A673 (cell line): ENCODE results near the gene FHL5. TPM values are rescaled to one million over a fixed set of nuclear protein-coding genes. Genes with fewer than 3 reads are reported as not detected.

Experiments
- BruUV-seq: library from RNA; stranded (reverse); fragments of 400-500 nt; replicated peaks from 2 replicates; lab custom pipeline; 2021; lab: Mats Ljungman, UMichigan
- CTCF ChIA-PET: fragments of 300-600 bp; sonication (Branson Sonifier 250); formaldehyde crosslinking; loops from one replicate; lab custom pipeline; 2022; ENCODE audit warnings: antibody characterized with exemption; lab: Charles Lee
- POLR2A ChIA-PET: fragments of 300-600 bp; sonication (Branson Sonifier 250); formaldehyde crosslinking; loops from one replicate; lab custom pipeline; 2022; ENCODE audit warnings: antibody characterized with exemption; ENCODE audit not compliant: low non-redundant PET; lab: Charles Lee
- DNase-seq: peaks from one replicate; pipeline ENCODE4 v3.0.0-alpha.2; 2015; ENCODE audit warnings: low spot score
- H3K27ac ChIP-seq: fragments of 200-600 bp; sonication (generic); 2 replicates; pipeline ENCODE4 v1.5.1; 2016; ENCODE audit warnings: mixed run types, low read depth, mild to moderate bottlenecking, mixed read lengths, antibody characterized with exemption, low read length; ENCODE audit not compliant: poor library complexity, severe bottlenecking
- H3K27me3 ChIP-seq: fragments of 200-600 bp; sonication (generic); replicated peaks from 2 replicates; pipeline ENCODE4 v1.6.1; 2017; ENCODE audit warnings: mixed run types, low read depth, mild to moderate bottlenecking, mixed read lengths, antibody characterized with exemption, low read length; ENCODE audit not compliant: insufficient read depth, poor library complexity
- H3K36me3 ChIP-seq: fragments of 200-600 bp; sonication (generic); 2 replicates; pipeline ENCODE4 v1.6.1; 2016; ENCODE audit warnings: mixed run types, mild to moderate bottlenecking, mixed read lengths, antibody characterized with exemption, low read length; ENCODE audit not compliant: insufficient read depth, poor library complexity, severe bottlenecking
- H3K4me1 ChIP-seq: fragments of 200-600 bp; sonication (generic); 2 replicates; pipeline ENCODE4 v1.6.1; 2017; ENCODE audit warnings: mixed run types, mild to moderate bottlenecking, mixed read lengths, antibody characterized with exemption, low read length; ENCODE audit not compliant: insufficient read depth, poor library complexity, severe bottlenecking
- H3K4me3 ChIP-seq: fragments of 200-600 bp; sonication (generic); 2 replicates; pipeline ENCODE4 v1.5.1; 2016; ENCODE audit warnings: low read depth, mixed run types, mild to moderate bottlenecking, mixed read lengths, low read length; ENCODE audit not compliant: poor library complexity, severe bottlenecking
- H3K9me3 ChIP-seq: fragments of 200-600 bp; sonication (generic); 2 replicates; pipeline ENCODE4 v1.6.1; 2016; ENCODE audit warnings: mixed run types, low read depth, mild to moderate bottlenecking, mixed read lengths, antibody characterized with exemption, low read length; ENCODE audit not compliant: poor library complexity, severe bottlenecking
- EZH2 ChIP-seq: fragments of 200-600 bp; sonication (generic); IDR thresholded peaks from 2 replicates; pipeline ENCODE4 v1.6.1; 2017; ENCODE audit warnings: borderline replicate concordance, low read depth, mild to moderate bottlenecking, mixed read lengths, antibody characterized with exemption, low read length; ENCODE audit not compliant: poor library complexity, severe bottlenecking
- intact Hi-C: fragments of 100-400 bp; cut with micrococcal nuclease; formaldehyde crosslinking; loops from one replicate; pipeline ENCODE4 v1.10.0; 2022; ENCODE audit not compliant: unreplicated experiment
- total RNA-seq: library from RNA; stranded (reverse); gene quantifications from 2 replicates; pipeline ENCODE4 v1.2.3, GENCODE V29; 2021
- TF ChIP-seq, protein P1 (sequence below): fragments of 300-800, 200-600 bp; sonication (generic); conservative IDR thresholded peaks from 2 replicates; pipeline ENCODE4 v1.5.1; 2017; ENCODE audit warnings: low read depth, mild to moderate bottlenecking, antibody characterized with exemption, low read length, moderate library complexity, mixed read lengths

The FHL5 gene
- total RNA-seq, 1 experiment from 2014 or later = 0.84 TPM

- Histone ChIP-seq H3K9me3 (peaks cover 7% of the 10 kb centered on the region), H3K4me3 (no peak overlapping the region), H3K4me1 (no peaks in the 10 kb centered on the region), H3K27me3 (no peaks in the 10 kb centered on the region), H3K36me3 (no peaks in the 10 kb centered on the region), H3K27ac (no peak overlapping the region)
- BruUV-seq = no TSS peak
- TF ChIP-seq EZH2 = no peak
- TF ChIP-seq, protein P1, sequence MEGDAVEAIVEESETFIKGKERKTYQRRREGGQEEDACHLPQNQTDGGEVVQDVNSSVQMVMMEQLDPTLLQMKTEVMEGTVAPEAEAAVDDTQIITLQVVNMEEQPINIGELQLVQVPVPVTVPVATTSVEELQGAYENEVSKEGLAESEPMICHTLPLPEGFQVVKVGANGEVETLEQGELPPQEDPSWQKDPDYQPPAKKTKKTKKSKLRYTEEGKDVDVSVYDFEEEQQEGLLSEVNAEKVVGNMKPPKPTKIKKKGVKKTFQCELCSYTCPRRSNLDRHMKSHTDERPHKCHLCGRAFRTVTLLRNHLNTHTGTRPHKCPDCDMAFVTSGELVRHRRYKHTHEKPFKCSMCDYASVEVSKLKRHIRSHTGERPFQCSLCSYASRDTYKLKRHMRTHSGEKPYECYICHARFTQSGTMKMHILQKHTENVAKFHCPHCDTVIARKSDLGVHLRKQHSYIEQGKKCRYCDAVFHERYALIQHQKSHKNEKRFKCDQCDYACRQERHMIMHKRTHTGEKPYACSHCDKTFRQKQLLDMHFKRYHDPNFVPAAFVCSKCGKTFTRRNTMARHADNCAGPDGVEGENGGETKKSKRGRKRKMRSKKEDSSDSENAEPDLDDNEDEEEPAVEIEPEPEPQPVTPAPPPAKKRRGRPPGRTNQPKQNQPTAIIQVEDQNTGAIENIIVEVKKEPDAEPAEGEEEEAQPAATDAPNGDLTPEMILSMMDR = no peak
- intact Hi-C loops = no loop called here
- no peak for DNase-seq
- POLR2A ChIA-PET = no interaction called here
- CTCF ChIA-PET = no interaction called here
Observed at GRCh38 chr6:96575359-96575758, 12.4 kb downstream of the FHL5 start.

DNA sequence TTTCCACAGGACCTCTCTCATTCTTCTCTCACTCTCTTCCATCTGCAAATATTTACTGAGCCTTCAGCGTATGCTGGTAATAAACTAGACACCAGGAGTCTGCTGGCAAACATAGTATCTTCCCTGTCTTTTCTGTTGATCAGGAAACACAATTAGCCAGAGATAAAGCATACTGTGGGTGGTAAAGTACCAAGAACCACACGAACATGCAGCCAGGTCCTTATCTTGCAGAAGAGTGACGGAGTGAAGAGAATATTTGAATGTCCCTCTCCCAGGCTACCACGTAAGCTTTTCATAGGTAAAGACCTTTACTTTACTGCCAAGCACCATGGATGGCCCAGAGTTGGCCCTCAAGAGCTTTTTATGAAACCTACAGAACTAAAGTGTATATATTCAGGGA lies 13.3 kb downstream of the FHL5 start:
- Histone ChIP-seq H3K4me1 (no peaks in the 10 kb centered on the region), H3K27ac (no peak overlapping the region), H3K4me3 (no peak overlapping the region), H3K9me3 (peaks cover under 1% of the 10 kb centered on the region), H3K27me3 (no peaks in the 10 kb centered on the region), H3K36me3 (no peaks in the 10 kb centered on the region)
- POLR2A ChIA-PET = no interaction called here
- TF ChIP-seq EZH2 = no peak
- TF ChIP-seq, protein P1 = no peak
- no TSS peak for BruUV-seq
- CTCF ChIA-PET = no interaction called here
- no peak for DNase-seq
- intact Hi-C loops = no loop called here

- H3K4me3 ChIP-seq = no peak overlapping the region
- CTCF ChIA-PET = no interaction called here
- BruUV-seq = no TSS peak
- H3K27me3 ChIP-seq = peaks cover 4% of the 10 kb centered on the region
- DNase-seq = no peak
- intact Hi-C loops = no loop called here
- POLR2A ChIA-PET = no interaction called here
- H3K27ac ChIP-seq = no peak overlapping the region
- TF ChIP-seq EZH2 = no peak
- TF ChIP-seq, protein P1 = no peak
- H3K4me1 ChIP-seq = no peaks in the 10 kb centered on the region
- no peaks in the 10 kb centered on the region for H3K36me3 ChIP-seq
- no peaks in the 10 kb centered on the region for H3K9me3 ChIP-seq
Observed at GRCh38 chr6:96582021-96582420, 19.1 kb downstream of the FHL5 start.
